HCT116 (cell line): Measurements from ENCODE around the gene PRAMEF27.
"Not testable (repeated sequence)": the region's sequence is repeated elsewhere in the genome, so short reads cannot be mapped to it uniquely, and the experiment has no call there.

Experiments
- EGR1 ChIP-seq: IDR thresholded peaks from 2 replicates; pipeline ENCODE4 v1.6.1; 2012; ENCODE audit warnings: low read depth
- EZH2 ChIP-seq: fragments of 200-600 bp; sonication (generic); IDR thresholded peaks from 2 replicates; pipeline ENCODE4 v1.6.1; 2017; ENCODE audit warnings: antibody characterized with exemption, mixed run types
- POLR2A ChIP-seq: IDR thresholded peaks from 2 replicates; pipeline ENCODE4 v1.7.0; 2011; ENCODE audit warnings: borderline replicate concordance; ENCODE audit not compliant: insufficient read depth, insufficient read length; ENCODE audit errors: extremely low read depth
- POLR2AphosphoS5 ChIP-seq: IDR thresholded peaks from 2 replicates; pipeline ENCODE4 v1.6.1; 2011; ENCODE audit warnings: mild to moderate bottlenecking, low read depth, low read length, moderate library complexity
- RAD21 ChIP-seq: IDR thresholded peaks from 2 replicates; pipeline ENCODE4 v1.6.1; 2012; ENCODE audit warnings: low read depth, mild to moderate bottlenecking
- YY1 ChIP-seq: IDR thresholded peaks from 2 replicates; pipeline ENCODE4 v1.6.1; 2011; ENCODE audit warnings: low read length, low read depth, moderate library complexity, mild to moderate bottlenecking; ENCODE audit not compliant: insufficient replicate concordance; ENCODE audit errors: extremely low read depth
- ZFX ChIP-seq: fragments of 450-650 bp; IDR thresholded peaks from 2 replicates; pipeline ENCODE4 v1.6.1; 2017
- TF ChIP-seq, protein P1 (sequence below), 3 experiments: fragments of 200-600 bp in 1 of 3; sonication (generic) in 1 of 3; IDR thresholded peaks in 2 of 3; conservative IDR thresholded peaks in 1 of 3; 2 replicates each; pipeline ENCODE4 v1.5.1; 2012 to 2017; ENCODE audit warnings: low read depth in 2 of 3, low read length in 2 of 3, antibody characterized with exemption in 1 of 3, borderline replicate concordance in 1 of 3, control low read depth in 1 of 3, mild to moderate bottlenecking in 1 of 3, mixed read lengths in 1 of 3, mixed run types in 1 of 3, moderate library complexity in 1 of 3; ENCODE audit not compliant: insufficient read depth in 1 of 3
- TF ChIP-seq, protein P2 (sequence below): IDR thresholded peaks from 2 replicates; pipeline ENCODE4 v1.6.1; 2011; ENCODE audit warnings: mild to moderate bottlenecking, low read length, moderate library complexity; ENCODE audit not compliant: insufficient replicate concordance; ENCODE audit errors: extremely low read depth
- TF ChIP-seq, protein P3 (sequence below): IDR thresholded peaks from 2 replicates; pipeline ENCODE4 v1.6.1; 2012; ENCODE audit warnings: low read depth
- TF ChIP-seq, protein P4 (sequence below): IDR thresholded peaks from 2 replicates; pipeline ENCODE4 v1.6.1; 2012

DNA sequence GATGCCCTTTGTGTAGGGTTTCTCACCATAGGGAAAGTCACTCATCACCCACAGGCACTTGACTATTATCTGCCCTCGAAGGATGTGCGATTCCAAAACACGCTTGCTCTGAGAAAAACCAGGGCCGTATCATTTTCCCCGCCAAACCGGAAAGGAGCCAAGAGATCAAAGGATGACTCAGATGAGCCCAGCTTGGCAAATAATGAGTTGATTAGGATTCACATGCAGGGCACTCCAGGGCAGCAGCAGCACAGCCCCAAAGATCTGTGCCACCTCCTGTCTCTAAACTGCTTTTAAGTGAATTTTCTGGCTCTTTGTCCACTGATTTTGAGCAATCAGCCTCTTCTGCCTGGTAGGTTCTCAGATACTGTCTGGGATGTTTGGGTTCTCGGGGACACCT lies 44.4 kb downstream of the PRAMEF27 start:
- not testable (repeated sequence) for TF ChIP-seq YY1, POLR2A, EZH2, EGR1, RAD21, ZFX, POLR2AphosphoS5
- TF ChIP-seq, protein P1, sequence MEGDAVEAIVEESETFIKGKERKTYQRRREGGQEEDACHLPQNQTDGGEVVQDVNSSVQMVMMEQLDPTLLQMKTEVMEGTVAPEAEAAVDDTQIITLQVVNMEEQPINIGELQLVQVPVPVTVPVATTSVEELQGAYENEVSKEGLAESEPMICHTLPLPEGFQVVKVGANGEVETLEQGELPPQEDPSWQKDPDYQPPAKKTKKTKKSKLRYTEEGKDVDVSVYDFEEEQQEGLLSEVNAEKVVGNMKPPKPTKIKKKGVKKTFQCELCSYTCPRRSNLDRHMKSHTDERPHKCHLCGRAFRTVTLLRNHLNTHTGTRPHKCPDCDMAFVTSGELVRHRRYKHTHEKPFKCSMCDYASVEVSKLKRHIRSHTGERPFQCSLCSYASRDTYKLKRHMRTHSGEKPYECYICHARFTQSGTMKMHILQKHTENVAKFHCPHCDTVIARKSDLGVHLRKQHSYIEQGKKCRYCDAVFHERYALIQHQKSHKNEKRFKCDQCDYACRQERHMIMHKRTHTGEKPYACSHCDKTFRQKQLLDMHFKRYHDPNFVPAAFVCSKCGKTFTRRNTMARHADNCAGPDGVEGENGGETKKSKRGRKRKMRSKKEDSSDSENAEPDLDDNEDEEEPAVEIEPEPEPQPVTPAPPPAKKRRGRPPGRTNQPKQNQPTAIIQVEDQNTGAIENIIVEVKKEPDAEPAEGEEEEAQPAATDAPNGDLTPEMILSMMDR (IDR thresholded peaks at IDR 0.05 in 2 of 3, conservative IDR thresholded peaks at IDR 0.05 in 1 of 3; ENCODE audit: borderline replicate concordance in 1 of 3, insufficient read depth in 1 of 3, low read depth in 2 of 3, low read length in 2 of 3), result not testable (repeated sequence)
- TF ChIP-seq, protein P2, sequence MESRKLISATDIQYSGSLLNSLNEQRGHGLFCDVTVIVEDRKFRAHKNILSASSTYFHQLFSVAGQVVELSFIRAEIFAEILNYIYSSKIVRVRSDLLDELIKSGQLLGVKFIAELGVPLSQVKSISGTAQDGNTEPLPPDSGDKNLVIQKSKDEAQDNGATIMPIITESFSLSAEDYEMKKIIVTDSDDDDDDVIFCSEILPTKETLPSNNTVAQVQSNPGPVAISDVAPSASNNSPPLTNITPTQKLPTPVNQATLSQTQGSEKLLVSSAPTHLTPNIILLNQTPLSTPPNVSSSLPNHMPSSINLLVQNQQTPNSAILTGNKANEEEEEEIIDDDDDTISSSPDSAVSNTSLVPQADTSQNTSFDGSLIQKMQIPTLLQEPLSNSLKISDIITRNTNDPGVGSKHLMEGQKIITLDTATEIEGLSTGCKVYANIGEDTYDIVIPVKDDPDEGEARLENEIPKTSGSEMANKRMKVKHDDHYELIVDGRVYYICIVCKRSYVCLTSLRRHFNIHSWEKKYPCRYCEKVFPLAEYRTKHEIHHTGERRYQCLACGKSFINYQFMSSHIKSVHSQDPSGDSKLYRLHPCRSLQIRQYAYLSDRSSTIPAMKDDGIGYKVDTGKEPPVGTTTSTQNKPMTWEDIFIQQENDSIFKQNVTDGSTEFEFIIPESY, result not testable (repeated sequence)
- TF ChIP-seq, protein P3, sequence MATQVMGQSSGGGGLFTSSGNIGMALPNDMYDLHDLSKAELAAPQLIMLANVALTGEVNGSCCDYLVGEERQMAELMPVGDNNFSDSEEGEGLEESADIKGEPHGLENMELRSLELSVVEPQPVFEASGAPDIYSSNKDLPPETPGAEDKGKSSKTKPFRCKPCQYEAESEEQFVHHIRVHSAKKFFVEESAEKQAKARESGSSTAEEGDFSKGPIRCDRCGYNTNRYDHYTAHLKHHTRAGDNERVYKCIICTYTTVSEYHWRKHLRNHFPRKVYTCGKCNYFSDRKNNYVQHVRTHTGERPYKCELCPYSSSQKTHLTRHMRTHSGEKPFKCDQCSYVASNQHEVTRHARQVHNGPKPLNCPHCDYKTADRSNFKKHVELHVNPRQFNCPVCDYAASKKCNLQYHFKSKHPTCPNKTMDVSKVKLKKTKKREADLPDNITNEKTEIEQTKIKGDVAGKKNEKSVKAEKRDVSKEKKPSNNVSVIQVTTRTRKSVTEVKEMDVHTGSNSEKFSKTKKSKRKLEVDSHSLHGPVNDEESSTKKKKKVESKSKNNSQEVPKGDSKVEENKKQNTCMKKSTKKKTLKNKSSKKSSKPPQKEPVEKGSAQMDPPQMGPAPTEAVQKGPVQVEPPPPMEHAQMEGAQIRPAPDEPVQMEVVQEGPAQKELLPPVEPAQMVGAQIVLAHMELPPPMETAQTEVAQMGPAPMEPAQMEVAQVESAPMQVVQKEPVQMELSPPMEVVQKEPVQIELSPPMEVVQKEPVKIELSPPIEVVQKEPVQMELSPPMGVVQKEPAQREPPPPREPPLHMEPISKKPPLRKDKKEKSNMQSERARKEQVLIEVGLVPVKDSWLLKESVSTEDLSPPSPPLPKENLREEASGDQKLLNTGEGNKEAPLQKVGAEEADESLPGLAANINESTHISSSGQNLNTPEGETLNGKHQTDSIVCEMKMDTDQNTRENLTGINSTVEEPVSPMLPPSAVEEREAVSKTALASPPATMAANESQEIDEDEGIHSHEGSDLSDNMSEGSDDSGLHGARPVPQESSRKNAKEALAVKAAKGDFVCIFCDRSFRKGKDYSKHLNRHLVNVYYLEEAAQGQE, result not testable (repeated sequence)
- TF ChIP-seq, protein P4, sequence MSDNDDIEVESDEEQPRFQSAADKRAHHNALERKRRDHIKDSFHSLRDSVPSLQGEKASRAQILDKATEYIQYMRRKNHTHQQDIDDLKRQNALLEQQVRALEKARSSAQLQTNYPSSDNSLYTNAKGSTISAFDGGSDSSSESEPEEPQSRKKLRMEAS, result not testable (repeated sequence)
